ENCODE results near the gene CUX1.

- TF ChIP-seq CTCF (conservative IDR thresholded peaks at IDR 0.05 in 1 of 2, IDR thresholded peaks at IDR 0.05 in 1 of 2; ENCODE audit: low read depth in 1 of 2, low read length in 2 of 2) (no peak), EZH2 (IDR thresholded peaks at IDR 0.05; ENCODE audit: low read length, missing control alignments) (no peak)
Measured at GRCh38 chr7:101884671-101885596, 67.5 kb downstream of the CUX1 start.

Measured in fibroblast of lung (primary cell).